SH-SY5Y (cell line): Measurements from ENCODE around the gene MCM8.

Source experiments
- GATA2 ChIP-seq: IDR thresholded peaks from 2 replicates; pipeline ENCODE4 v1.6.1; 2011; ENCODE audit warnings: mild to moderate bottlenecking, low read depth, low read length
- GATA3 ChIP-seq: IDR thresholded peaks from 2 replicates; pipeline ENCODE4 v1.6.1; 2011; ENCODE audit warnings: low read depth, mild to moderate bottlenecking, low read length, moderate library complexity

MCM8 gene

DNA sequence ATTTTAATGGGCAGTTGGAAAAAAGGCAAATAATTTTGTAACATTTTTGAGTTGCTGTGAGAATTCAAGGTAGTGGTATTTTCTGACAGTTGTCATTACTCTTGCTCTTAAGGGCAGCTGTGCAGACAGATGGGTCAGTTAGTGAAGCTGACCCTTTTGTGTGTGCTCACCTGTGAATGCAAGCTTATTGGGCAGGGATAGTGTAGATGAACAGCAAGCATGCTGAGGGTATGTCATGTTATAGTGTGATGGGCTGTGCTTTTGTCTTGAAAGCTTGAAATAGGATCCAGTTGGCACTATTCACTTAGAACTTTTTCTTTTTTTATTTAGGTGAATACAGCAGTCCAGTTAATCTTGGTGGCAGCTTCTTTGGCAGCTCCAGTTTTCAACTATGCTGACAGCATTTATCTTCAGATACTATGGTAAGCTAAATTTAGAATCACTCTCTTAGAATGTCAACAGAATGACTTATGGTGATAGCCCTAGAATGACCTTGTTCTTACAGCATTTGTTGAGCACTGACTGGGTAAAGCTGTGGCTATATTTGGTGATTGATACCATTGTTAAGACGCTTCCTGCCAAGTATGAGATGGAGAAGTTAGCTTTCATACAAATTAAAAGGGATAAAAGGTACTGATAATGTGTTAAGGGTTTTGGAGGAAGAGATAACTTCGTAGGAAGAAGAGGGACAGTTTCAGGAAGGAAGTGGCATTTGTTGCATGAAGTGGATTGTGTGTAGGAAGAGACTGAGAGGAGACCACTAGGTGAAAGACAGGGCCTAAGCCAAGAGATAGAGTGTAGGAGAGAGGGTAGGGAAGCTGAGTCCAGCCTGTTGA lies 83.9 kb downstream of the MCM8 start:
- TF ChIP-seq GATA3, result no peak
- no peak for TF ChIP-seq GATA2

GRCh38 chr20:6036213-6036612 lies 85.8 kb downstream of the MCM8 start:
- no peak for TF ChIP-seq GATA2
- TF ChIP-seq GATA3, result no peak

DNA sequence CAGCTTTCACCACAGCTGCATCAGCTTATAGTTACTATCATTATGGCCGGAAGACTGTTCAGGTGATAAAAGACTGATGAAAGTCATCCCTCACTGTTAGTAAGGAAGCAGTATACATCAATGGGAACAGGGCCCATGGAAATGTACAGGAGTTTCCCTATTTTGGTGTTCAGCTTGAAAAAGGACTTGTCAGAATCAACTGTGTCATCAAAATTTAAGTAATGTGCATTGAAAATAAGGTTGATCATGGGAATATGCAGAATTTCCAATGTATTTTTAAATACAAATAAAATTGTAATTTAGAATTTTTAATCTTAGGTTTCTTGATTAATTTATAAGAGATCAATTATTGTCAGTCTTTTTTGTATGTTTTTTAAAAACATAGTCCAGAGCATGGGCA lies 86.6 kb downstream of the MCM8 start:
- TF ChIP-seq GATA3, result no peak
- no peak for TF ChIP-seq GATA2

- TF ChIP-seq GATA3 (no peak), GATA2 (no peak)
These were observed 87.8 kb downstream of the MCM8 start for GRCh38 chr20:6038256-6038655.

DNA sequence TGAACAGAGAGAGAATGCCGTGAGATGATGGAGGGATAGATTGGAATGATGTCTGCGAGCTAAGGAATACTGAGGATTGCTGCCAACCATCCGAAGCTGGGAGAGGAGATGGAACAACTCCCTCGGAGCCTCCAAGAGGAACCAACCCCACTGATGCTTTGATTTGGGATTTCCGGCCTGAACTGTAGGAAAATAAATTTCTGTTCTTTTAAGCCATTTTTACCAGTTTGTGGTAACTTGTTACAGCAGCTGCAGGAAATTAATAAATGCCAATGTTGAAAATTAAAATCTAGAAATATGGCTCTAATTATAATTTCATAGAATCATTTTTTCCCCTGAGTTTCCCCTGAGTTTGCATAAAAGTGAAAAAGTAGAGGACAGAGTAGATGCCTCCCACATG lies 89.3 kb downstream of the MCM8 start:
- TF ChIP-seq GATA3 (no peak), GATA2 (no peak)

DNA sequence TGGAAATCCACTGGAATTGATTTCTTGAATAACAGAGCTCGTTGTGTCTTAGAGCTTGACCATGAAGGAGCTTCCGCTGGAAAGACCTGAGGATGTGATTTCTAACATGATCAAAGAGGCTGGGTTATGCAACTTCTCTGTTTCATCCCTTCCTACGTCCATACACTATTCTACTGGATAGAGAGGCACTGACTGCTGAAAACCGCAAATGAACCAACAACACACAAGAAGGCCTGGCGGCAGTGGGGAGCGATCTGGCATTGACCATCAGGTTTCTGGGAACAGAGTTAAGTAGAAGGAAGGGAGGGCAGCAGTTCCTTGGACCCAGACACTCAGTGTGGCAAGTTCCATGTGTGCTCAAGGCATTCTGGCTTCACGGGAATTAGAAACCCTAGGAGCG lies 90.1 kb downstream of the MCM8 start:
- TF ChIP-seq GATA3, result no peak
- no peak for TF ChIP-seq GATA2

GRCh38 chr20:6040958-6041807 lies 90.7 kb downstream of the MCM8 start:
- no peak for TF ChIP-seq GATA2
- TF ChIP-seq GATA3, result no peak

- no peak for TF ChIP-seq GATA2
- TF ChIP-seq GATA3, result no peak
These were observed 91.4 kb downstream of the MCM8 start for GRCh38 chr20:6041808-6042265.

DNA sequence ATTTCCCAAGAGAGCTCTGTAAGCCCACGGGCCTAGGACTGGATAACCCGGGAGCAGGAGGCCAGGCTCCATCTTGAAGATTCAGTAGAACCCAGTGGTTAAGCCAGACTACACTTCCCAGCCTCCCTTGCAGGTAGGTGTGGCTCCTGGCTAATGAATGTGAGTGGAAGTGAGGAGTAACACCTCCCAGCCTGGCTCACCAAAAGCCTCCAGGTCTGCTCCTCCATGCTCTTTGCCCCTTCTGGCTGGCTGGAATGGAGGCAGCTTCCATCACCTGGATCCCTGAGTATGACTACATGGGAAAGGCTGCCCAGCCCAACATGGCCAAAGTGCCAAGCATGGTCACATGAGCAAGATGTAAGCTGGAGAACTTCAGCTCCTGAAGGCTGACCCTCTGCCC lies 93.7 kb downstream of the MCM8 start:
- TF ChIP-seq GATA2 (no peak), GATA3 (no peak)

GRCh38 chr20:6045566-6045965 lies 95.1 kb downstream of the MCM8 start:
- TF ChIP-seq GATA2 (no peak), GATA3 (no peak)

DNA sequence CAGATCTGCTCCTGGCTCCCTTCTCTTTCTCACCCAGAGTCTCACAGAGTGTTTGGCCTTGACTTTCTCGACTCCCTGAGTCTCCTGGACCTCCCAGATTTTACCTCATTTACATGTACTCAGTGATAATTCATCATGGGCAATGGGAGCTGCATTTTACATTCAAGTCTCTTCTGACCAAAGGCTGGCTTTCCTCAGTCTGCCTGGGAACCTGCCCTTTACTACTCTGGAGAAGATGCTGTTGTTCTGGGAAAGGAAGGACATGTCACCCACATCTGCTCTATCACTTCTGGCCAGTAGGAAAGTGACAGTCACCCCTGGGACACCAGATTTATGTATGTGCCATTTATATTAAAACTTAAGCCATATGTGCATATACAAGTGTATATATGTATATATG lies 96.0 kb downstream of the MCM8 start:
- TF ChIP-seq GATA3 (no peak), GATA2 (no peak)

DNA sequence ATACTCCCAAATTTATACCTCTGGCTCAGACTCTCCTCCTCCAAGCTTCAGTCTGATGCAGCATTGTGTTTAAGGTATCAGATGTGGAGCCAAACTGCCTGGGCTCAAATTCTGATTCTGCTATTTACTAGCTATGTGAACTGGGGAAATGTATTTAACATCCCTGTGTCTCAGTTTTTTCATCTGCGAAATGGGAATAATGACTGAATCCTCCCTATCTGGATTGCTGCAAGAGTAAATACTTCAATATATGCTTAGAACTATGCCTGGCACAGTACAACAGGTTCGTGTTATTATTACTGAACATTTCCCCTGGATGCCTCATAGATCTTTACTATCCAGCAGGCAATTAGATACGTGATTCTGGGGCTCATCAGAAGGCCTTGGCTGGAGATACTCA lies 97.9 kb downstream of the MCM8 start:
- no peak for TF ChIP-seq GATA2
- TF ChIP-seq GATA3, result no peak
